ENCODE data around the gene FOXP1.

Gene FOXP1

GRCh38 chr3:71521940-71522876 lies 61.3 kb downstream of the FOXP1 start:
- H3K27me3 ChIP-seq (ENCODE audit: insufficient read depth, low read length): no peaks in the 10 kb centered on the region
- no peaks in the 10 kb centered on the region for H3K9me2 ChIP-seq (ENCODE audit: low read depth, low read length)
- no peaks in the 10 kb centered on the region for H3K9me3 ChIP-seq (ENCODE audit: low read length)
- no peaks in the 10 kb centered on the region for H4K20me1 ChIP-seq (ENCODE audit: insufficient read depth, low read length)
- peak overlapping the region; percentile 29; the same call in 1 of the 2 replicates for H3K4me2 ChIP-seq (ENCODE audit: low read length)
- peak overlapping the region; percentile 69 for H3K27ac ChIP-seq (ENCODE audit: low read depth, low read length, poor library complexity, severe bottlenecking)
- TF ChIP-seq CTCF (IDR thresholded peaks at IDR 0.05; ENCODE audit: low read length) (peak; percentile 50), EZH2 (IDR thresholded peaks at IDR 0.05; ENCODE audit: borderline replicate concordance, low read length) (no peak)
- H3K4me1 ChIP-seq (ENCODE audit: insufficient read depth, low read length, severe bottlenecking): peaks cover 89% of the 10 kb centered on the region
- H3F3A ChIP-seq (ENCODE audit: insufficient read depth, low read length): no peaks in the 10 kb centered on the region
- H3K36me3 ChIP-seq (ENCODE audit: insufficient read depth, low read length): peaks cover 23% of the 10 kb centered on the region
- H3K4me3 ChIP-seq (ENCODE audit: low read depth, low read length, poor library complexity, severe bottlenecking): no peak overlapping the region
- no peak overlapping the region for H2AFZ ChIP-seq (ENCODE audit: low read length)
- peaks cover 72% of the 10 kb centered on the region for H3K79me2 ChIP-seq (ENCODE audit: insufficient read depth, low read length)
- H3K9ac ChIP-seq (ENCODE audit: low read length): peak overlapping the region; percentile 20

- Histone ChIP-seq H3K9me2 (ENCODE audit: low read depth, low read length) (no peaks in the 10 kb centered on the region), H3F3A (ENCODE audit: insufficient read depth, low read length) (no peaks in the 10 kb centered on the region), H3K79me2 (ENCODE audit: insufficient read depth, low read length) (peaks cover 72% of the 10 kb centered on the region), H3K4me1 (ENCODE audit: insufficient read depth, low read length, severe bottlenecking) (peaks cover 89% of the 10 kb centered on the region), H3K36me3 (ENCODE audit: insufficient read depth, low read length) (peaks cover 28% of the 10 kb centered on the region), H2AFZ (ENCODE audit: low read length) (no peak overlapping the region), H4K20me1 (ENCODE audit: insufficient read depth, low read length) (no peaks in the 10 kb centered on the region), H3K27ac (ENCODE audit: low read depth, low read length, poor library complexity, severe bottlenecking) (peak overlapping the region; percentile 69), H3K9me3 (ENCODE audit: low read length) (no peaks in the 10 kb centered on the region), H3K9ac (ENCODE audit: low read length) (peak overlapping the region; percentile 49; the same call in 1 of the 2 replicates), H3K27me3 (ENCODE audit: insufficient read depth, low read length) (no peaks in the 10 kb centered on the region), H3K4me2 (ENCODE audit: low read length) (peak overlapping the region; percentile 67), H3K4me3 (ENCODE audit: low read depth, low read length, poor library complexity, severe bottlenecking) (peak overlapping the region; percentile 26)
- TF ChIP-seq EZH2 (IDR thresholded peaks at IDR 0.05; ENCODE audit: borderline replicate concordance, low read length) (no peak), CTCF (IDR thresholded peaks at IDR 0.05; ENCODE audit: low read length) (no peak)
Measured at GRCh38 chr3:71521021-71521352, 62.5 kb downstream of the FOXP1 start.

GRCh38 chr3:71520161-71521020 lies 63.1 kb downstream of the FOXP1 start:
- Histone ChIP-seq H3K27me3 (ENCODE audit: insufficient read depth, low read length) (no peaks in the 10 kb centered on the region), H3K4me1 (ENCODE audit: insufficient read depth, low read length, severe bottlenecking) (peaks cover 89% of the 10 kb centered on the region), H3K4me3 (ENCODE audit: low read depth, low read length, poor library complexity, severe bottlenecking) (peak overlapping the region; percentile 26), H3K79me2 (ENCODE audit: insufficient read depth, low read length) (peaks cover 76% of the 10 kb centered on the region), H3K9me2 (ENCODE audit: low read depth, low read length) (no peaks in the 10 kb centered on the region), H3F3A (ENCODE audit: insufficient read depth, low read length) (no peaks in the 10 kb centered on the region), H4K20me1 (ENCODE audit: insufficient read depth, low read length) (no peaks in the 10 kb centered on the region), H3K4me2 (ENCODE audit: low read length) (peak overlapping the region; percentile 67), H3K9ac (ENCODE audit: low read length) (peak overlapping the region; percentile 49; the same call in 1 of the 2 replicates), H2AFZ (ENCODE audit: low read length) (no peak overlapping the region), H3K27ac (ENCODE audit: low read depth, low read length, poor library complexity, severe bottlenecking) (peak overlapping the region; percentile 69), H3K9me3 (ENCODE audit: low read length) (no peaks in the 10 kb centered on the region), H3K36me3 (ENCODE audit: insufficient read depth, low read length) (peaks cover 28% of the 10 kb centered on the region)
- no peak for TF ChIP-seq EZH2 (IDR thresholded peaks at IDR 0.05; ENCODE audit: borderline replicate concordance, low read length)
- TF ChIP-seq CTCF (IDR thresholded peaks at IDR 0.05; ENCODE audit: low read length): no peak
